H1 (cell line): ENCODE measurements around the gene AGBL5. TPM values are rescaled to one million over a fixed set of nuclear protein-coding genes. Genes with fewer than 3 reads are reported as not detected.

Source experiments
- CEBPB ChIP-seq: IDR thresholded peaks from 2 replicates; pipeline ENCODE4 v1.6.1; 2012; ENCODE audit warnings: low read depth, low read length
- CHD7 ChIP-seq: fragments of 300-600 bp; sonication (generic); IDR thresholded peaks from 2 replicates; pipeline ENCODE4 v1.7.1; 2012; ENCODE audit warnings: low read length, moderate library complexity, mild to moderate bottlenecking, inconsistent platforms; ENCODE audit not compliant: insufficient replicate concordance
- RNF2 ChIP-seq: fragments of 200-900, 300-1000 bp; sonication (generic); IDR thresholded peaks from 2 replicates; pipeline ENCODE4 v1.7.1; 2016; ENCODE audit warnings: borderline replicate concordance, low read depth, mild to moderate bottlenecking, antibody characterized with exemption, low read length; ENCODE audit not compliant: poor library complexity, severe bottlenecking; ENCODE audit errors: missing control alignments
- TAF7 ChIP-seq: optimal IDR thresholded peaks from 2 replicates; pipeline ENCODE3; 2011; ENCODE audit warnings: low read depth, mild to moderate bottlenecking, inconsistent platforms, low read length, moderate library complexity, borderline replicate concordance
- TBP ChIP-seq: IDR thresholded peaks from 2 replicates; pipeline ENCODE4 v1.6.1; 2011; ENCODE audit warnings: low read depth, low read length, improper control_type of control experiment
- polyA plus RNA-seq, 7 experiments: library from polyadenylated mRNA; depleted of rRNA in 3 of 7; stranded (reverse) in 5 of 7; unstranded in 2 of 7; fragments of >200 nt in 5 of 7; fragments of 200-250 nt in 2 of 7; gene quantifications; 1 replicate in 5 of 7; 2 replicates in 1 of 7; 4 replicates in 1 of 7; pipeline versions ENCODE4 v1.2.1 to v1.2.3, GENCODE V29; 2011 to 2013; ENCODE audit warnings: missing spikeins in 2 of 7, mixed read lengths in 2 of 7
- total RNA-seq: library from RNA; stranded (reverse); fragmentation: NEBNext Ultra II Directional; extraction: Animal tissue kit (Norgen Biotek cat#: 25700); gene quantifications from 2 replicates; pipeline ENCODE4 v1.2.1, GENCODE V29; 2021

Gene AGBL5
- total and polyA plus RNA-seq, 2 of the 8 experiments (the other 6 are each of a cell fraction or from before 2014, with no cell fraction given) = 45.4 to 62.0 TPM

GRCh38 chr2:27053776-27054175 lies 2.3 kb downstream of the AGBL5 start (continued):
- TF ChIP-seq CHD7 (no peak), RNF2 (no peak), CEBPB (no peak), TBP (no peak), TAF7 (no peak)
